Measurements from ENCODE around the gene SKP1. TPM values are rescaled to one million over a fixed set of nuclear protein-coding genes. Genes with fewer than 3 reads are reported as not detected.

SKP1 gene
- total and polyA plus RNA-seq, 9 of the 15 experiments (the other 6 are each of a cell fraction or from before 2014, with no cell fraction given) = 301 to 2,109 (median 639) TPM

GRCh38 chr5:134119720-134120119 is 57.0 kb downstream of the SKP1 start:
- 59% methylated on average over 12 of the region's 12 CpGs for WGBS (ENCODE audit: insufficient coverage, low coverage, missing lambda C conversion rate)
- in situ Hi-C loops (cut with MboI) = no loop called here
- no peak for ATAC-seq
- no peak overlapping the region for H2AFZ ChIP-seq (ENCODE audit: low read depth, low read length)
- no peaks in the 10 kb centered on the region for H3K27me3 ChIP-seq (ENCODE audit: control insufficient read depth in 2 of 2, insufficient read depth in 2 of 2, low read length in 2 of 2)
- no peak overlapping the region for H3K4me3 ChIP-seq
- H4K20me1 ChIP-seq (replicated peaks; ENCODE audit: control insufficient read depth, insufficient read depth, low read length) = 0 out of 2 replicates have a peak, but pooled peaks cover 13% of the 10 kb centered on the region
- CTCF ChIA-PET (ENCODE audit: low intra/inter-chr PET ratio) = no interaction called here
- intact Hi-C loops (cut with micrococcal nuclease) = no loop called here
- no peaks in the 10 kb centered on the region; the same call in 2 of the 3 replicates for H3K36me3 ChIP-seq (ENCODE audit: control insufficient read depth, insufficient read depth, low read length)
- FAIRE-seq = no peak
- no peak overlapping the region for H3K9ac ChIP-seq (ENCODE audit: insufficient read depth in 1 of 2, low read depth in 2 of 2, low read length in 2 of 2)
- DNase-seq (ENCODE audit: extremely low read depth in 1 of 4, low spot score in 3 of 4) = no peak
- H3K9me3 ChIP-seq (replicated peaks; ENCODE audit: control insufficient read depth, insufficient read depth, low read depth, low read length) = no peaks in the 10 kb centered on the region
- no peak overlapping the region for H3K4me2 ChIP-seq (ENCODE audit: insufficient read depth, low read length)
- H3K9me1 ChIP-seq (ENCODE audit: control insufficient read depth, insufficient read depth, low read length) = peaks cover 10% of the 10 kb centered on the region
- H3K4me1 ChIP-seq (replicated peaks in 1 of 2; ENCODE audit: control insufficient read depth in 2 of 2, insufficient read depth in 2 of 2, low read length in 2 of 2) = peaks cover 0 to 13% of the 10 kb centered on the region in 2 experiments; a peak in 2 of 5 replicates
- no peak for TF ChIP-seq MECOM (CRISPR knock-in tag; IDR thresholded peaks at IDR 0.05)
- TF ChIP-seq KAT8 (IDR thresholded peaks at IDR 0.05; ENCODE audit: low read depth) = no peak
- 0 out of 2 replicates have a peak, but pooled peaks have one; percentile 39 for TF ChIP-seq POLR2G (IDR thresholded peaks at IDR 0.05; ENCODE audit: low read depth, low read length)
- POLR2A ChIA-PET = interaction anchor here (0.6 kb wide), 1 partner anchor 15 kb away, joined by 3 read pairs; no protein-coding TSS in a partner anchor
- no TSS peak for BruUV-seq (replicated peaks)
- no peaks in the 10 kb centered on the region for H3K79me2 ChIP-seq (ENCODE audit: control insufficient read depth, insufficient read depth, low read length)
- no peak overlapping the region for H3K27ac ChIP-seq (ENCODE audit: extremely low read depth, low read depth, low read length)

GRCh38 chr5:134118212-134118835 is 58.4 kb downstream of the SKP1 start:
- Histone ChIP-seq H2AFZ (ENCODE audit: low read depth, low read length) (no peak overlapping the region), H3K27me3 (ENCODE audit: control insufficient read depth in 2 of 2, insufficient read depth in 2 of 2, low read length in 2 of 2) (no peaks in the 10 kb centered on the region), H3K79me2 (ENCODE audit: control insufficient read depth, insufficient read depth, low read length) (no peaks in the 10 kb centered on the region), H3K27ac (ENCODE audit: extremely low read depth, low read depth, low read length) (no peak overlapping the region), H3K9ac (ENCODE audit: insufficient read depth in 1 of 2, low read depth in 2 of 2, low read length in 2 of 2) (no peak overlapping the region), H4K20me1 (replicated peaks; ENCODE audit: control insufficient read depth, insufficient read depth, low read length) (0 out of 2 replicates have a peak, but pooled peaks cover 13% of the 10 kb centered on the region), H3K9me1 (ENCODE audit: control insufficient read depth, insufficient read depth, low read length) (peaks cover 7% of the 10 kb centered on the region), H3K4me2 (ENCODE audit: insufficient read depth, low read length) (no peak overlapping the region), H3K9me3 (replicated peaks; ENCODE audit: control insufficient read depth, insufficient read depth, low read depth, low read length) (no peaks in the 10 kb centered on the region), H3K36me3 (ENCODE audit: control insufficient read depth, insufficient read depth, low read length) (no peaks in the 10 kb centered on the region; the same call in 2 of the 3 replicates), H3K4me3 (no peak overlapping the region), H3K4me1 (replicated peaks in 1 of 2; ENCODE audit: control insufficient read depth in 2 of 2, insufficient read depth in 2 of 2, low read length in 2 of 2) (peaks cover 4 to 24% of the 10 kb centered on the region in 2 experiments; a peak in 3 of 5 replicates)
- no TSS peak for BruUV-seq (replicated peaks)
- ATAC-seq = no peak
- 62% methylated on average over 4 of the region's 4 CpGs for WGBS (ENCODE audit: insufficient coverage, low coverage, missing lambda C conversion rate)
- intact Hi-C loops (cut with micrococcal nuclease) = no loop called here
- ChIA-PET POLR2A (interaction anchor here (0.6 kb wide), 1 partner anchor 21 kb away, joined by 3 read pairs; no protein-coding TSS in a partner anchor), CTCF (ENCODE audit: low intra/inter-chr PET ratio) (no interaction called here)
- no peak for DNase-seq (ENCODE audit: extremely low read depth in 1 of 4, low spot score in 3 of 4)
- in situ Hi-C loops (cut with MboI) = no loop called here
- no peak for FAIRE-seq
- no peak for TF ChIP-seq MTA3 (IDR thresholded peaks at IDR 0.05; ENCODE audit: borderline replicate concordance)
- no peak for TF ChIP-seq ZNF512 (tag; IDR thresholded peaks at IDR 0.05)
- TF ChIP-seq TAF1 (IDR thresholded peaks at IDR 0.05; ENCODE audit: control insufficient read depth, extremely low read depth, insufficient read depth, low read length, severe bottlenecking) = no peak
- no peak for TF ChIP-seq ZBTB11 (CRISPR knock-in tag; IDR thresholded peaks at IDR 0.05)
- TF ChIP-seq ZNF174 (CRISPR knock-in tag; IDR thresholded peaks at IDR 0.05) = no peak

Measured in K562 (cell line).